HG03521 (cell line): ENCODE results near the gene CCR1.
A peak's percentile ranks its signal among the peaks of the same experiment; 100 is the strongest.
"Not testable (repeated sequence)": the region's sequence is repeated elsewhere in the genome, so short reads cannot be mapped to it uniquely, and the experiment has no call there.

Source experiments
- ATAC-seq: cut with Tn5 transposase; IDR thresholded peaks from one replicate; pipeline ENCODE4 v1.9.1; 2021; ENCODE audit warnings: mild to moderate bottlenecking, moderate library complexity; ENCODE audit not compliant: unreplicated experiment

CCR1 gene

GRCh38 chr3:46213201-46213600 is 5.1 kb upstream of the CCR1 start:
- ATAC-seq = no peak

DNA sequence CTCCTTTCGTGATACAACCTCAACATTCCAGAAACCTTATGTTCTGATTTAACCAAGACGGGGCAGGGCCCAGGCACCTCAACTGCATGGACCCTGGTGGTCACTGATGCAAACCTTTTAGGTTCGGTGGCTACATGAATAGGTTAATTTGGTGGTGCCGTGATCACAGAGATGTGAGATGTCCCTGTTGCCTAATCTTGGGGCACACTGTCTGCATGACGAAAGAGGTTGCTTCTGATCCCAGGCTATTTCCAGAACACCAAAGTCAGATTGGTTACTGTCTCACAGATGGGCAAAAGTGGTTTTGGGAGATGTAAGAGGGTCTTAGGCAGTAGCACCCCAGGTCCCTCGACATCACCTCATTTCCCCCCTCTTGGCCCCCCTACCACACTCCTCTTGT is 4.0 kb upstream of the CCR1 start:
- ATAC-seq = no peak

DNA sequence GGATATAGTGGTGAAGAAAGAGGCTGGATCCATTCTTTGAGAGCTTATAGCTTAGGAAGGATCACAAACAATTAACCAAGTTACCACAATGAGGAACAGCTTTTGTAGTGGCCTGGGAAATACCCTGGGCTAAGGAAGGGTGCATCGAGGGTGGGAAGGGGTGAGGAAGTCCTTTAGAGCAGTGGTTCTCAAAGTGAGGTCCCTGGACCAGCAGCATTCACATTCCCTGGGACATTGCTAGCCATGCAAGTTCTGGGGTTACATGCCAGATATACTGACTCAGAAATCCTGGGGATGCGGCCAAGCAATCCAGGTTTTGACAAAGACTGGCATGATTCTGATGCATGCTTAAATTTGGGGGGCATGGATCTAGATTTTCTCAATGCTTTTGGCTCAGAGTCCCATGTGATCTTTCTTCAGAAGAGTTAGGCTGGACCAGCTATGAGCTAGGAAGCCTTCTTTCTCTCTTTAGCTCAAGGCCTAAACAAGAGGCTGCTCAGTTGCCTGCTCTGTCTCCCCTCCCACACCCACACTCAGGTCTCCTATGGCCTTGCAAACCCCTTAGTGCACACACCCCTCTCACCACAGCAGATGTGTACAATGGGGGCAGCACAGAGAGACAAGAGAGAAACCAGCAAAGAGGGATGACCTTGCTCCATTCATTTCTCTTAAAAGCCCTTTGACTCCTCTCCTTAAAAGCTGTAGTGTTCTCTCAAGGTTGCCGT is 1.8 kb upstream of the CCR1 start:
- no peak for ATAC-seq

GRCh38 chr3:46209053-46209452 is 940 bp upstream of the CCR1 start:
- ATAC-seq = no peak

GRCh38 chr3:46207514-46207913 is 599 bp downstream of the CCR1 start:
- ATAC-seq = not testable (repeated sequence)

- ATAC-seq = no peak
These were observed 1.7 kb downstream of the CCR1 start for GRCh38 chr3:46206282-46207015.

GRCh38 chr3:46205286-46205960 is 2.7 kb downstream of the CCR1 start:
- ATAC-seq = no peak

- no peak for ATAC-seq
These were observed 4.4 kb downstream of the CCR1 start for GRCh38 chr3:46203681-46204080.

- ATAC-seq = no peak
These were observed 5.6 kb downstream of the CCR1 start for GRCh38 chr3:46202535-46202934.

DNA sequence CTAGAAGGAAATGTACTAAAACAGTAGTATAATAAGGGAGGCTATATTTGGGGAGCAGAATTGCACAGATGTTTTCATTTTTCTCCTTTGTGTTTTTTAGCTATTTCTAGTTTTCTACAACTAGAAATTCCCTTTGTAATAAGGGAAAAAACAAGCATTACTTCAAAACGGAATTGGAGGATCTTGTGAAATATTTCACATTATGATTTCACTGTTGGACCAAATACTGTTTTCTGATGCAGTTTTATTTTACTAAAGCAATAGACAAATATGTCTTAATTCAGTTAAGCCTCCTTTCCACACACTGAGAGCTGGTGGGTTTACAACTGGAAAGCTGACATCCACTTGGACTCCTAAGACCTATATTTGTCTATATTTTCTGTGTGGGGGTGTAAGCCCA is 7.3 kb downstream of the CCR1 start:
- no peak for ATAC-seq

DNA sequence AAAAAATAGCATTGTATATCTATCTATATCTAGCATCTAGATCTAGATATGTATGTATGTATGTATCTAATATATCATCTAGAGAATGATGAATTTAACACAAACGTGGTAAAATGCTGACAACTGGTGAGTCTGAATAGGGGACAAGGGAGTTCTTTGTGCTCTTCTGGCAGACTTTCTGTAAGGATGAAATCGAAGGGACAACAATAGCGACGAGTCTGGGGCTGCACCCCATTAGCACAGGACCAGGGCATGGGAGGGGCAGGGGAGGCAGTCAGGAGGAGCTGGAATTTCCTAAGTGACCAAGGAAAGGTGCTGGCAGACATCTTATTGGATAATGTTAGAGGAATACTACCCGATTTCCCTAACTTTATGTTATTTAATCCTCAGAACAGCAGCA is 7.9 kb downstream of the CCR1 start:
- no peak for ATAC-seq

DNA sequence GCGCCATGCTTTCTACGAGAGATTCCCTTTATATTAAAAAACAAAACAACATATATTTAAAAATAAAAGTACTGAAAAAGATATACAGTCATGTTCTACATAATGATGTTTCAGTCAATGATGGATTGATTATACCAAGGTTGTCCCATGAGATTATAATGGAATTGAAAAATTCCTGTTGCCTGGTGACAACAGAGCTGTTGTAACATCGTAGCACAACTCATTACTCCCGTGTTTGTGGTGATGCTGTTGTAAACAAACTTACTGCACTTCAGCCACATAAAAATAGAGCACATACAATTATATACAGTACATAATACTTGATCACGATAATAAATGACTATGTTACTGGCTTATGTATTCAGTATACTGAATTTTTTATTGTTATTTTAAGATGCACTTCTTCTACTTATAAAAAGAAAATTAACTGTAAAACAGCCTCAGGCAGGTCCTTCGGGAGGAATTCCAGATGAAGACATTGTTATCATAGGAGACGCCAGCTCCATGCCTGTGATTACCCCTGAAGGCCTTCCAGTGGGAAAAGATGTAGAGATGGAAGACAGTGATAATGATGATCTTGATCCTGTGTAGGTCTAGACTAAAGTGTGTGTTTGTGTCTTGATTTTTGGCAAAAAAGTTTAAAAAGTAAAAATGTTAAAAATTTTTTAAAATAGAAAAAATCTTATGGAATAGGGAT is 11.7 kb downstream of the CCR1 start:
- no peak for ATAC-seq

GRCh38 chr3:46194868-46195553 is 13.1 kb downstream of the CCR1 start:
- ATAC-seq = no peak

GRCh38 chr3:46193436-46193835 is 14.7 kb downstream of the CCR1 start:
- ATAC-seq = no peak

- no peak for ATAC-seq
These were observed 15.2 kb downstream of the CCR1 start for GRCh38 chr3:46192939-46193338.

DNA sequence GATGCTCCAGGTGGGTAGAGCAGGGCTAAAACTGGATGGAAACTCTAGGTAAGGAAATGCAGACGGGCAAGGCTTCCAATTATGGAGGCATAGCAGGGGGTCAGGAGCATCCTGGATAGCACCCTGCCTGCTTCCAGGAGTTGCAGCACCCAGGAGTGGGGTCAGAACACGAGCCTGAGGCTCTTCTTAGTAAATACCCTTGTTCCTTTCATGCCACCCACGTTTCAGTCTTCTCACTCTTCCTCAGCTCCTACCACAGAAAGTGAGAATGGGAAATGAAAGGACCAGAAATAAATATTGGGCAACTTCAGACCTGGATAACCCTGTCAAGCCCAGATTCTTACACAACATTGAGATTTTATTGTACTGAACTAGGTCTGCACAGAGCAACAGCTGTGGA is 16.4 kb downstream of the CCR1 start:
- ATAC-seq = no peak

DNA sequence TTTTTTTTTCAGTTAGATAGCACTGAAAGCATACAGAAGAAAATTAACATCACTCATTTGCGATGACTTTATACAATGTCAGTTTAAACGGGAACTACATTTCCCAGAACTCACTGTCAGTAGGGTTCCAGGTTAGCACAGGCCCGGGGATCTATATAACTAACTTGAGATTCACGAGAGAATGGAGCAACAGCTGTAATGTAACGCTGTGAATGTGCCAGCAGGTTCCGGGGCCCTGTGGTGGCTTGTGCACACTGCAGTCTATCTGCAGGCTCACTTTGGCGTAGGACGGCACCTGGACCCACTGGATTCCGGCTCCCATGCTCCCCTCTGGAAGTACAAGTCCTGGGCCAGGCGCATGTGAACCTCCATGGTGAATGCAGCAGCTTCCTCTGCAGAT is 19.4 kb downstream of the CCR1 start:
- no peak for ATAC-seq

DNA sequence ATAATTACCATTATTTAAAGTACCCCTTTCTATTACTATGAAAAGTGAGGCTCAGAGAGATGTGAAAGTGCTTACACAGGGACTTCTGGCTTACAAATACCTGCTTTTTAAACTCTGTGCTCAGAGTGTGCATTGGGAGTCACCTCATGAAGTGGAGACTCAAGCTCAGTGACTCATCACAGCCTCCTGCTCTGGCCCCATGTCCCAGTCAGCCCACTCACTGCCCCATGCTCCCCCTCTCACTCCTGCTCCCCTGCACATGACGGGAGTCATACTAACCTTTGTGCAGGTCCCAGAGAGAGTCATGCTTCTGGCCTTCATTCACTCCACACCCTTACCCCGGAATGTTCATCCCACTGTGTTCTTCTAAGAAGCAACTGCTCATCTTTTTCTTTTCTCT is 20.2 kb downstream of the CCR1 start:
- no peak for ATAC-seq

GRCh38 chr3:46187341-46187700 is 20.8 kb downstream of the CCR1 start:
- ATAC-seq = peak; percentile 20

DNA sequence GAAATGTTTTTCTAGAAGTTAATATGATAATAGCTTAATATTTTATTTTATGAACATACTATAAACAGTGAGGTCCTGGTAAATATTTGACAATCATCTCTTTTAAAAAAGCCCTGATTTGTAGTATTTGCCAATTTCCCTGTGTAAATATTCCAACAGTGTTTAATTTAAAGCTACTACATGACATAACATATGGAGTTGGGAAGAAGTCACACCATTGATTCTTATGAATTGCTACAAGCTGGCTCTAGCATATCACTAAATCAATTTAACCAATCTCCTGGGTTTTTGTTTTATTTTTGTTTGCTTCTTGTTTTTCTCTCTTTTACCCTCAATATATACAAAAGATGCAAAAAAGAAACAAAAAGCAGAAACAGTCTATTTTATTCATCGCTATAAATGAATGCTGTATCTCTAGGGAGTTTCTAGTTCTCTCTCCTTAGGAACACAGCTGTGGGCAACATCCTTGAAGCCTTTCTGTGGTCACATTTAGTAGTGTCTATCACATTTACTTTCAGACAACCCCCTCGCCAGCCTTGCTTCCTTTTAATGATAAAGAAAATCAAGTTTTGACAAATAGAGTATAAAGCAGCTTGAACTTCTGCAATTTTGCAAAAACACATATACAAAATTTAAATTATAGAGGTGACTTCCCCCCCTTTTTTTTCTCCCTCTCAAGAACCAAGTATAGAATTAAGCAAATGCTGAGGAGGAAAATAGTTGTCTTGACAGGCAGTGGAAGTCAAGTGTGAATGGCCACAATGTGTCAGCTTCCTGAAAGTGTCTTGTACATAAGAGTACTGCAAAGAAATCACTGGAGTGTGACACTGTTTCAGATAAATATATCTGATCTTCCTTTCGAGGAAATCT is 21.4 kb downstream of the CCR1 start:
- peak; percentile 59 for ATAC-seq
